Breast epithelium (tissue), 4 donors: ENCODE measurements around the gene NGFR. TPM values are rescaled to one million over a fixed set of nuclear protein-coding genes. Genes with fewer than 3 reads are reported as not detected.

Source experiments
- DNase-seq, 2 donors: peaks; one replicate each; pipeline ENCODE4 v3.0.0-alpha.2; 2019; ENCODE audit warnings: low spot score in 2 of 2
- H3K27ac ChIP-seq, 2 donors: fragments of 200-600 bp; sonication (generic) in 1 of 2; one replicate each; pipeline ENCODE4 v1.5.1; 2016 to 2019; ENCODE audit warnings: mild to moderate bottlenecking in 1 of 2
- H3K27me3 ChIP-seq, 2 donors: fragments of 200-600 bp; sonication (generic) in 1 of 2; one replicate each; pipeline versions ENCODE4 v1.5.1 to v1.6.0; 2017 to 2019; ENCODE audit warnings: control low read depth in 1 of 2, mild to moderate bottlenecking in 1 of 2
- H3K36me3 ChIP-seq: fragments of 200-600 bp; one replicate; pipeline ENCODE4 v1.5.1; 2019
- H3K4me1 ChIP-seq, 2 donors: fragments of 200-600 bp; sonication (generic); one replicate each; pipeline ENCODE4 v1.5.1; 2016 to 2019; ENCODE audit warnings: control low read depth in 1 of 2
- H3K4me3 ChIP-seq, 3 donors: fragments of 200-600 bp; sonication (generic); 1 replicate in 2 of 3; 2 replicates in 1 of 3; pipeline ENCODE4 v1.5.1; 2016 to 2019; ENCODE audit warnings: mild to moderate bottlenecking in 3 of 3, moderate library complexity in 2 of 3
- H3K9me3 ChIP-seq, 2 donors: fragments of 200-600 bp; sonication (generic) in 1 of 2; one replicate each; pipeline ENCODE4 v1.5.1; 2016 to 2019; ENCODE audit warnings: control low read depth in 1 of 2
- CTCF ChIP-seq, 3 donors: fragments of 450-650 bp; IDR thresholded peaks; one replicate each; pipeline ENCODE4 v1.5.1; 2016 to 2017; ENCODE audit warnings: antibody characterized with exemption in 3 of 3, mild to moderate bottlenecking in 3 of 3, moderate library complexity in 3 of 3
- POLR2A ChIP-seq: fragments of 450-650 bp; IDR thresholded peaks from one replicate; pipeline ENCODE4 v1.6.1; 2016; ENCODE audit warnings: antibody characterized with exemption, mild to moderate bottlenecking, moderate library complexity
- POLR2AphosphoS5 ChIP-seq, 3 donors: sonication (generic); formaldehyde crosslinking; IDR thresholded peaks; one replicate each; pipeline ENCODE4 v1.6.1; 2017; ENCODE audit warnings: antibody characterized with exemption in 3 of 3
- intact Hi-C: fragments of 100-400 bp; cut with DNase I; formaldehyde crosslinking; loops from one replicate; pipeline ENCODE4 v1.15.1; 2023; ENCODE audit warnings: low total_unique reads
- total RNA-seq, 3 donors: library from RNA; depleted of rRNA; stranded (reverse); fragments of >200 nt; gene quantifications; one replicate each; pipeline ENCODE4 v1.1.0, GENCODE V29; 2016

NGFR gene
- total RNA-seq, 3 donors from 2014 or later, result 3.4 to 27.8 (median 17.7) TPM

GRCh38 chr17:49489348-49489747 lies 5.7 kb upstream of the NGFR start:
- Histone ChIP-seq H3K9me3 (no peaks in the 10 kb centered on the region), H3K4me1 (peaks cover 0 to 4% of the 10 kb centered on the region in 2 donors), H3K36me3 (no peaks in the 10 kb centered on the region), H3K27ac (no peak overlapping the region), H3K4me3 (no peak overlapping the region), H3K27me3 (peaks cover 0 to 3% of the 10 kb centered on the region in 2 donors)
- TF ChIP-seq CTCF (IDR thresholded peaks at IDR 0.05), result no peak
- no peak for TF ChIP-seq POLR2AphosphoS5 (IDR thresholded peaks at IDR 0.05)
- TF ChIP-seq POLR2A, result no peak
- no peak for DNase-seq
- intact Hi-C loops, result no loop called here

- no peak for DNase-seq
- H3K36me3 ChIP-seq, result no peaks in the 10 kb centered on the region
- H3K27ac ChIP-seq, result no peak overlapping the region
- no peak for TF ChIP-seq POLR2AphosphoS5 (IDR thresholded peaks at IDR 0.05)
- TF ChIP-seq CTCF (IDR thresholded peaks at IDR 0.05), result no peak
- no peak for TF ChIP-seq POLR2A
- H3K4me3 ChIP-seq, result no peak overlapping the region
- H3K9me3 ChIP-seq, result no peaks in the 10 kb centered on the region
- intact Hi-C loops, result no loop called here
- H3K27me3 ChIP-seq, result peaks cover 0 to 3% of the 10 kb centered on the region in 2 donors
- H3K4me1 ChIP-seq, result peaks cover 0 to 4% of the 10 kb centered on the region in 2 donors
Observed at GRCh38 chr17:49490276-49490675, 4.8 kb upstream of the NGFR start.

GRCh38 chr17:49491192-49491769 lies 3.8 kb upstream of the NGFR start:
- Histone ChIP-seq H3K27ac (no peak overlapping the region), H3K4me1 (peaks cover 7% of the 10 kb centered on the region in 2 donors), H3K4me3 (no peak overlapping the region), H3K9me3 (no peaks in the 10 kb centered on the region), H3K27me3 (peaks cover 0 to 6% of the 10 kb centered on the region in 2 donors), H3K36me3 (no peaks in the 10 kb centered on the region)
- intact Hi-C loops, result no loop called here
- TF ChIP-seq CTCF (IDR thresholded peaks at IDR 0.05), result no peak
- no peak for TF ChIP-seq POLR2A
- TF ChIP-seq POLR2AphosphoS5 (IDR thresholded peaks at IDR 0.05), result no peak
- no peak for DNase-seq

GRCh38 chr17:49494399-49494985 lies 601 bp upstream of the NGFR start:
- H3K4me1 ChIP-seq, result peaks cover 7 to 10% of the 10 kb centered on the region in 2 donors
- TF ChIP-seq POLR2A (no peak), POLR2AphosphoS5 (IDR thresholded peaks at IDR 0.05) (no peak), CTCF (IDR thresholded peaks at IDR 0.05) (no peak)
- no peak for DNase-seq
- H3K9me3 ChIP-seq, result no peaks in the 10 kb centered on the region
- H3K27ac ChIP-seq, result peak overlapping the region in 1 of 2 donors; percentile 70
- intact Hi-C loops, result no loop called here
- peaks cover 0 to 25% of the 10 kb centered on the region in 2 donors for H3K27me3 ChIP-seq
- H3K4me3 ChIP-seq, result peak overlapping the region; percentile 40 to 84 (median 66)
- H3K36me3 ChIP-seq, result no peaks in the 10 kb centered on the region

- DNase-seq, result no peak
- peak overlapping the region; percentile 40 to 84 (median 66) for H3K4me3 ChIP-seq
- H3K4me1 ChIP-seq, result peaks cover 7 to 10% of the 10 kb centered on the region in 2 donors
- H3K27ac ChIP-seq, result peak overlapping the region; percentile 62 to 70
- intact Hi-C loops, result loop anchor here (5.0 kb wide), 1 partner anchor 61 kb away; no protein-coding TSS in a partner anchor
- TF ChIP-seq POLR2AphosphoS5 (IDR thresholded peaks at IDR 0.05) (no peak), POLR2A (no peak), CTCF (IDR thresholded peaks at IDR 0.05) (no peak)
- H3K9me3 ChIP-seq, result no peaks in the 10 kb centered on the region
- H3K36me3 ChIP-seq, result no peaks in the 10 kb centered on the region
- H3K27me3 ChIP-seq, result peaks cover 0 to 38% of the 10 kb centered on the region in 2 donors
Observed at GRCh38 chr17:49495842-49496182, 719 bp downstream of the NGFR start.
